GM23338 (cell line): ENCODE results near the gene N4BP2L1. TPM values are rescaled to one million over a fixed set of nuclear protein-coding genes. Genes with fewer than 3 reads are reported as not detected.
A peak's percentile ranks its signal among the peaks of the same experiment; 100 is the strongest.

Experiments used
- ATAC-seq: fragments of 200-7000 bp; cut with Tn5 transposase; 3 replicates; pipeline ENCODE4 v1.9.1; 2020
- DNase-seq: peaks from one replicate; pipeline ENCODE4 v3.0.0-alpha.2; 2015; ENCODE audit warnings: low spot score
- H2AFZ ChIP-seq: fragments of 200-600 bp; sonication (generic); 2 replicates; pipeline ENCODE4 v1.8.0; 2016; ENCODE audit warnings: antibody characterized with exemption, mild to moderate bottlenecking, moderate library complexity
- H3F3A ChIP-seq: fragments of 200-600 bp; sonication (generic); replicated peaks from 2 replicates; pipeline ENCODE4 v1.8.0; 2017; ENCODE audit warnings: antibody characterized with exemption, mixed run types, low read depth
- H3K27ac ChIP-seq: fragments of 200-600 bp; sonication (generic); 2 replicates; pipeline ENCODE4 v1.6.1; 2016; ENCODE audit warnings: low read depth
- H3K27me3 ChIP-seq: fragments of 200-600 bp; sonication (generic); 2 replicates; pipeline ENCODE4 v1.8.0; 2016; ENCODE audit warnings: mild to moderate bottlenecking, mixed run types, moderate library complexity; ENCODE audit not compliant: insufficient read depth
- H3K36me3 ChIP-seq: fragments of 200-600 bp; sonication (generic); 2 replicates; pipeline ENCODE4 v1.8.0; 2016; ENCODE audit warnings: mild to moderate bottlenecking; ENCODE audit not compliant: insufficient read depth
- H3K4me1 ChIP-seq: fragments of 200-600 bp; sonication (generic); 2 replicates; pipeline ENCODE4 v1.8.0; 2016; ENCODE audit warnings: mild to moderate bottlenecking, moderate library complexity; ENCODE audit not compliant: insufficient read depth
- H3K4me2 ChIP-seq: fragments of 200-600 bp; sonication (generic); 2 replicates; pipeline ENCODE4 v1.7.1; 2017; ENCODE audit warnings: mixed run types
- H3K4me3 ChIP-seq: fragments of 200-600 bp; sonication (generic); 2 replicates; pipeline ENCODE4 v1.6.1; 2016; ENCODE audit warnings: mixed run types
- H3K79me2 ChIP-seq: fragments of 200-600 bp; sonication (generic); replicated peaks from 2 replicates; pipeline ENCODE4 v1.8.0; 2017; ENCODE audit warnings: mild to moderate bottlenecking; ENCODE audit not compliant: insufficient read depth
- H3K9me2 ChIP-seq: fragments of 200-600 bp; sonication (generic); 2 replicates; pipeline ENCODE4 v1.8.0; 2017; ENCODE audit not compliant: insufficient read depth
- H4K20me1 ChIP-seq: fragments of 200-600 bp; sonication (generic); replicated peaks from 2 replicates; pipeline ENCODE4 v1.8.0; 2017; ENCODE audit warnings: mild to moderate bottlenecking; ENCODE audit not compliant: insufficient read depth
- H3K27ac Mint-ChIP-seq: 2 replicates; pipeline ENCODE4 v1.8.0; 2020; ENCODE audit warnings: inconsistent platforms, mild to moderate bottlenecking, moderate library complexity, mixed read lengths
- H3K27me3 Mint-ChIP-seq: 3 replicates; pipeline ENCODE4 v1.8.0; 2022; ENCODE audit warnings: low read depth, mild to moderate bottlenecking, moderate library complexity, mixed read lengths, inconsistent platforms; ENCODE audit not compliant: insufficient read depth, poor library complexity
- H3K36me3 Mint-ChIP-seq: 3 replicates; pipeline ENCODE4 v1.8.0; 2021; ENCODE audit warnings: low read depth, mild to moderate bottlenecking, inconsistent platforms, moderate library complexity, mixed read lengths
- H3K4me1 Mint-ChIP-seq: 3 replicates; pipeline ENCODE4 v1.8.0; 2020; ENCODE audit warnings: mild to moderate bottlenecking, inconsistent platforms, mixed read lengths
- H3K4me3 Mint-ChIP-seq: 3 replicates; pipeline ENCODE4 v1.8.0; 2021; ENCODE audit warnings: moderate library complexity, mild to moderate bottlenecking, inconsistent platforms, mixed read lengths
- H3K9me3 Mint-ChIP-seq: 3 replicates; pipeline ENCODE4 v1.8.0; 2020; ENCODE audit warnings: moderate library complexity, mild to moderate bottlenecking, inconsistent platforms, mixed read lengths
- CREB1 ChIP-seq: fragments of 250-450 bp; sonication (Bioruptor Pico); IDR thresholded peaks from 2 replicates; pipeline ENCODE4 v1.5.0; 2020; ENCODE audit warnings: low read depth, mild to moderate bottlenecking, moderate library complexity
- EZH2 ChIP-seq: fragments of 200-600 bp; sonication (generic); IDR thresholded peaks from one replicate; pipeline ENCODE4 v1.8.0; 2017; ENCODE audit warnings: antibody characterized with exemption, mild to moderate bottlenecking, low read depth; ENCODE audit not compliant: unreplicated experiment
- EZH2phosphoT487 ChIP-seq: fragments of 200-600 bp; sonication (generic); IDR thresholded peaks from one replicate; pipeline ENCODE4 v1.8.1; 2018; ENCODE audit warnings: antibody characterized with exemption; ENCODE audit not compliant: unreplicated experiment
- JUNB ChIP-seq: IDR thresholded peaks from one replicate; pipeline ENCODE4 v1.6.1; 2016; ENCODE audit warnings: antibody characterized with exemption; ENCODE audit not compliant: unreplicated experiment
- NANOG ChIP-seq: IDR thresholded peaks from 2 replicates; pipeline ENCODE4 v1.6.1; 2016; ENCODE audit warnings: antibody characterized with exemption, borderline replicate concordance
- POLR2AphosphoS5 ChIP-seq: IDR thresholded peaks from 2 replicates; pipeline ENCODE4 v1.6.1; 2016; ENCODE audit warnings: antibody characterized with exemption, low read depth
- REST ChIP-seq: IDR thresholded peaks from one replicate; pipeline ENCODE4 v1.6.1; 2018; ENCODE audit warnings: antibody characterized with exemption; ENCODE audit not compliant: unreplicated experiment
- STAT1 ChIP-seq: IDR thresholded peaks from one replicate; pipeline ENCODE4 v1.6.1; 2016; ENCODE audit warnings: antibody characterized with exemption; ENCODE audit not compliant: unreplicated experiment
- ZNF114 ChIP-seq: fragments of 250-450 bp; sonication (Bioruptor Pico); IDR thresholded peaks from 2 replicates; pipeline ENCODE4 v1.5.0; 2020; ENCODE audit warnings: mild to moderate bottlenecking, moderate library complexity
- ZNF331 ChIP-seq: fragments of 250-450 bp; sonication (Bioruptor Pico); IDR thresholded peaks from 2 replicates; pipeline ENCODE4 v1.5.0; 2020; ENCODE audit warnings: low read depth, mild to moderate bottlenecking, moderate library complexity
- polyA plus RNA-seq: library from polyadenylated mRNA; unstranded; fragments of >200 nt; fragmentation: Nextera tagmentation; extraction: Ambion mirVana; gene quantifications from 2 replicates; pipeline ENCODE4 v1.2.1, GENCODE V29; 2016
- total RNA-seq: library from RNA; depleted of rRNA; stranded (reverse); fragments of >200 nt; shearing (Covaris generic); gene quantifications from 2 replicates; pipeline ENCODE4 v1.2.3, GENCODE V29; 2014
- TF ChIP-seq, protein P1 (sequence below), 2 experiments: fragments of 200-600 bp in 1 of 2; sonication (generic) in 1 of 2; conservative IDR thresholded peaks; 2 replicates each; pipeline versions ENCODE4 v1.5.1 to v1.6.1; 2016 to 2017; ENCODE audit warnings: antibody characterized with exemption in 2 of 2, low read depth in 2 of 2, mild to moderate bottlenecking in 2 of 2, moderate library complexity in 1 of 2

Gene N4BP2L1
- total and polyA plus RNA-seq, 2 experiments from 2014 or later: 3.3 to 4.1 TPM

DNA sequence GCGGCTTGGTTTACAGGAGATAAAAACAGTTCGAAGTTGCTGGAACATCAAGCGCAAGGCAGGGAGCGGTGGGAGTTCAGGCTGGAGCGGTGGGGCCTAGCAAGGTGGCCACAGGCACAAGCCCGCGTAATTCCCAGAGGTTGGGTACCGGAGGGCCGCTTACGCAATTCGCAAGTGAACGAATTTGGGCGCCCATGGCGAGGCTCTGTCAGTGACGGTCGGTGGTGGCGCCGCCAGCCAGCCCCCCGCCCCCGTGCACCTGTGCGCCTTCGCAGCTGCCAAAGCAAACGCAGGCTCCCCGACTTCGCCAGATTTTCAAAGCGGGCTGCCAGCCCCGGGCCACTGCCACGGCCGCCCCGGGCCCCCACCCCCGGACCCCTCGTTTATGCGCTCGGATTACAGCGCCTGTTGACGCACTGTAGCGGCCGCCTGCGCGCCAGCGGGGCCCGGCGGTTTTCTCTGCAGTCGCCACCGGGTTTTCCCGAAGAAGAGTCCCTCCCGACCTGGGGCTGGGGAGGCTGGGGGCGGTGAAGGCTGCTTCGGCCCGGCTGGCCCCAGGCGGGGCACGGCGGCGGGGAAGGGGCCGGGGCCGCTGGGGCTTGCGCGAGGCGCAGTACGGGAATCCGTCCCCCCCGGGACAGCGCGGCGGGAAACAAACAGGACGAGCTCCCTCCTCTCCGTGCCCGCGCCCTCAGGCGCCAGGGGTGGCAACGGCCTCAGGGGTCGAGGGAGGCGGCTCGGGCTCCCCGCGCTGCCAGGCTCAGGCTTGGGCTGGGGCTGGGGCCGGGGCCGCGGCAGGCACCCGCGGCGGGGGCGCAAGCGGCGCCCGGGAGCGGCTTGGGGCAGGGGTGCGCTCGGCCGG lies 709 bp downstream of the N4BP2L1 start (continued):
- TF ChIP-seq REST (no peak), EZH2 (no peak)

DNA sequence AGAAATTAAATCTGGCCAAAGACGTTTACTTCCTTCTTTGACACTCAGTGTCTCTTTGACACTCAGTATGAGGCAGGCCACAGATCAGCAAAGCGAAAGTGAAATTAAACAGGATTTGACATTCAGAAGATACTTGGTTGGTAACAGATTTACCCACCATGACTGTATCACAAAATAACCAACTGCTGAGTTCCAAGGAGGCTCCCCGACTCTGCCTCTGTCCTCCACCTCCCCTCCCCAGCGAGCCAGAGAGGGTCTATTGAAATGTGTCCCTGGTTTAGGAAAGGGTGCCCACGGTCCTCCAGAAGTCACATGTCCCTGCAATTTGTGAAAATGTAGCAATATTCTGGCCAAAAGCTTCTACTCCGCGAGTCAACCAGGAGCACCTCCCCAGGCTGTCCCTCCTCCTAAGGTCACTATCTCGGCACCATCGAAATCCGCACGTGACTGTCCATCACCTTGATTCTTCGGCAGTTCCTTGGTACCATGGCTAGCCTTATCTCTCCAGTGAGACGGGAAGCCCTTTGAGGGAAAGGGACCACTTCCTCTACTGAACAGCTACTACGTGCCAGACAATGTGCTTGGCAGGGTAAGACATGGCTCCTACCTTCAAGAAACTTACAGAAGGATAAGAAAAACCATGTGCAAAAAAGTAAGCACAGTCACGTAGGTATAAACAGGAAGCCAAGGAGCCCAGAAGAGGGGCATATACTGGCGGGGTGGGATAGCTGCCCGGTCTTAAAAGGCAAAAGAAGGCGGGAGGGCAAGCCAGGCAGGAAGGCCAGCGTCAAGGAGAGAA lies 1.5 kb downstream of the N4BP2L1 start:
- Histone ChIP-seq H3K27me3 (peaks cover 18% of the 10 kb centered on the region), H3K4me3 (peak overlapping the region; percentile 79), H3K9me2 (no peaks in the 10 kb centered on the region), H3K27ac (no peak overlapping the region), H4K20me1 (0 out of 2 replicates have a peak, but pooled peaks cover 3% of the 10 kb centered on the region), H3K4me2 (peak overlapping the region; percentile 95), H3F3A (peaks cover 14% of the 10 kb centered on the region; the same call in 1 of the 2 replicates), H3K79me2 (0 out of 2 replicates have a peak, but pooled peaks cover 7% of the 10 kb centered on the region), H3K36me3 (no peaks in the 10 kb centered on the region), H3K4me1 (peaks cover 23% of the 10 kb centered on the region), H2AFZ (peak overlapping the region; percentile 94)
- no peak overlapping the region for H3K27ac Mint-ChIP-seq
- no peak for TF ChIP-seq EZH2phosphoT487
- no peak for TF ChIP-seq JUNB
- TF ChIP-seq ZNF331 (CRISPR knock-in tag): no peak
- H3K36me3 Mint-ChIP-seq: no peaks in the 10 kb centered on the region; the same call in 2 of the 3 replicates
- ATAC-seq: no peak; the same call in 2 of the 3 replicates
- H3K4me3 Mint-ChIP-seq: peak overlapping the region; percentile 70
- H3K4me1 Mint-ChIP-seq: peaks cover 27% of the 10 kb centered on the region
- DNase-seq: no peak
- H3K27me3 Mint-ChIP-seq: peaks cover 6% of the 10 kb centered on the region
- no peaks in the 10 kb centered on the region; the same call in 2 of the 3 replicates for H3K9me3 Mint-ChIP-seq

DNA sequence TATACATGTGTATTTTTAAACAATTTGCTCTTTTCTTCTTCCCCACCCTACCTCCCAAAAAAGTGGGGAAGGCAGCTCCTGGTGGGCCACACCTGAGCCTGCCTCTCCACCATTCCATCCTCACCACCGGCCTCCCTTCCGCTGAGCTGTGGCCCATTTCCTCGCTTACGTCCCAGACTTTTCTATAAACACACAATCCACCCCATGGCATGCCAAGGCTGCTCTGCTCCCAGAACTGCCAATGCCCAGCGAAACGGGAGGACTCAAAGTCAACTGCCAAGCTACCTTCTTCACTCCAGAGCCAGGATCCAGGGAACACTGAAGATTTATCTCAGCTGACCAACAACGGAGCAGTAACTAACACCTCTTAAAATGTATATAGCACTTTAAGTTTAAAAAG lies 2.8 kb downstream of the N4BP2L1 start:
- H3K79me2 ChIP-seq: 0 out of 2 replicates have a peak, but pooled peaks cover 7% of the 10 kb centered on the region
- peaks cover under 1% of the 10 kb centered on the region; the same call in 2 of the 3 replicates for H3K9me3 Mint-ChIP-seq
- H3K27me3 Mint-ChIP-seq: peaks cover 6% of the 10 kb centered on the region
- H3K4me2 ChIP-seq: no peak overlapping the region
- peaks cover 18% of the 10 kb centered on the region for H3K27me3 ChIP-seq
- H3K4me1 Mint-ChIP-seq: peaks cover 27% of the 10 kb centered on the region
- H4K20me1 ChIP-seq: 0 out of 2 replicates have a peak, but pooled peaks cover 3% of the 10 kb centered on the region
- H3K4me3 ChIP-seq: no peak overlapping the region
- peaks cover 14% of the 10 kb centered on the region; the same call in 1 of the 2 replicates for H3F3A ChIP-seq
- H3K27ac Mint-ChIP-seq: no peak overlapping the region
- no peaks in the 10 kb centered on the region for H3K36me3 ChIP-seq
- H3K4me3 Mint-ChIP-seq: no peak overlapping the region
- H3K27ac ChIP-seq: no peak overlapping the region
- peaks cover 2% of the 10 kb centered on the region for H3K36me3 Mint-ChIP-seq
- no peaks in the 10 kb centered on the region for H3K9me2 ChIP-seq
- DNase-seq (no peak), ATAC-seq (no peak)
- H2AFZ ChIP-seq: no peak overlapping the region
- H3K4me1 ChIP-seq: peaks cover 23% of the 10 kb centered on the region
- TF ChIP-seq, protein P1, sequence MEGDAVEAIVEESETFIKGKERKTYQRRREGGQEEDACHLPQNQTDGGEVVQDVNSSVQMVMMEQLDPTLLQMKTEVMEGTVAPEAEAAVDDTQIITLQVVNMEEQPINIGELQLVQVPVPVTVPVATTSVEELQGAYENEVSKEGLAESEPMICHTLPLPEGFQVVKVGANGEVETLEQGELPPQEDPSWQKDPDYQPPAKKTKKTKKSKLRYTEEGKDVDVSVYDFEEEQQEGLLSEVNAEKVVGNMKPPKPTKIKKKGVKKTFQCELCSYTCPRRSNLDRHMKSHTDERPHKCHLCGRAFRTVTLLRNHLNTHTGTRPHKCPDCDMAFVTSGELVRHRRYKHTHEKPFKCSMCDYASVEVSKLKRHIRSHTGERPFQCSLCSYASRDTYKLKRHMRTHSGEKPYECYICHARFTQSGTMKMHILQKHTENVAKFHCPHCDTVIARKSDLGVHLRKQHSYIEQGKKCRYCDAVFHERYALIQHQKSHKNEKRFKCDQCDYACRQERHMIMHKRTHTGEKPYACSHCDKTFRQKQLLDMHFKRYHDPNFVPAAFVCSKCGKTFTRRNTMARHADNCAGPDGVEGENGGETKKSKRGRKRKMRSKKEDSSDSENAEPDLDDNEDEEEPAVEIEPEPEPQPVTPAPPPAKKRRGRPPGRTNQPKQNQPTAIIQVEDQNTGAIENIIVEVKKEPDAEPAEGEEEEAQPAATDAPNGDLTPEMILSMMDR (conservative IDR thresholded peaks at IDR 0.05; ENCODE audit: low read depth in 2 of 2): no peak
- TF ChIP-seq CREB1 (CRISPR knock-in tag) (no peak), STAT1 (no peak), NANOG (no peak), EZH2phosphoT487 (no peak), ZNF114 (no peak), EZH2 (no peak), POLR2AphosphoS5 (no peak), REST (no peak), ZNF331 (CRISPR knock-in tag) (no peak)
